ENCODE results near the gene FOSB.

DNA sequence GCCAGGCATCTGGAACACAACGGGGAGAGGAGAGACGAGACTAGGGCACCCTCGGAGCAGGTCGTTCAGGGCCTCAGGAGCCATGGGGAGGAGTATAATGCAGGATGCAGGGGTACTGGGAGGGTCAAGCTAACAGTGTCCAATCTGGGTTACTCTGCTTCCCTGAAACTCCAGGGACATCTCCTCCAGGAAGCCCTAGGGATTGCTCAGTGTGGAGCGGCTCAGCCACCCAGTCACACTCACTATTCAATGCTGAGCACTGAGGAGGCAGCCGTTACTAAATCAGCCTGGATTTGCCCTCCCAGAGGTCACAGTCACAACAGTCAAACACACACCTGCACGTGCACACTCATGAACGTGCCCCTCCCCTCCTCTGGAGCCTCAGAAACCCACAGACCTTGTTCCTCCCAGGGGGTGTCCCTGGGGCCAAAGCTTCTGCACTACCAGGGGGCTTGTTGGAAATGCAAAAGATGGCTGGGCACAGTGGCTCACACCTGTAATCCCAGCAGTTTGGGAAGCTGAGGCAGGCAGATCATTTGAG is 6.9 kb upstream of the FOSB start:
- TF ChIP-seq, protein P1, sequence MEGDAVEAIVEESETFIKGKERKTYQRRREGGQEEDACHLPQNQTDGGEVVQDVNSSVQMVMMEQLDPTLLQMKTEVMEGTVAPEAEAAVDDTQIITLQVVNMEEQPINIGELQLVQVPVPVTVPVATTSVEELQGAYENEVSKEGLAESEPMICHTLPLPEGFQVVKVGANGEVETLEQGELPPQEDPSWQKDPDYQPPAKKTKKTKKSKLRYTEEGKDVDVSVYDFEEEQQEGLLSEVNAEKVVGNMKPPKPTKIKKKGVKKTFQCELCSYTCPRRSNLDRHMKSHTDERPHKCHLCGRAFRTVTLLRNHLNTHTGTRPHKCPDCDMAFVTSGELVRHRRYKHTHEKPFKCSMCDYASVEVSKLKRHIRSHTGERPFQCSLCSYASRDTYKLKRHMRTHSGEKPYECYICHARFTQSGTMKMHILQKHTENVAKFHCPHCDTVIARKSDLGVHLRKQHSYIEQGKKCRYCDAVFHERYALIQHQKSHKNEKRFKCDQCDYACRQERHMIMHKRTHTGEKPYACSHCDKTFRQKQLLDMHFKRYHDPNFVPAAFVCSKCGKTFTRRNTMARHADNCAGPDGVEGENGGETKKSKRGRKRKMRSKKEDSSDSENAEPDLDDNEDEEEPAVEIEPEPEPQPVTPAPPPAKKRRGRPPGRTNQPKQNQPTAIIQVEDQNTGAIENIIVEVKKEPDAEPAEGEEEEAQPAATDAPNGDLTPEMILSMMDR (IDR thresholded peaks at IDR 0.05 in 2 of 3, conservative IDR thresholded peaks at IDR 0.05 in 1 of 3; ENCODE audit: insufficient read depth in 2 of 3, low read depth in 1 of 3, low read length in 3 of 3): no peak
- TF ChIP-seq, protein P2, sequence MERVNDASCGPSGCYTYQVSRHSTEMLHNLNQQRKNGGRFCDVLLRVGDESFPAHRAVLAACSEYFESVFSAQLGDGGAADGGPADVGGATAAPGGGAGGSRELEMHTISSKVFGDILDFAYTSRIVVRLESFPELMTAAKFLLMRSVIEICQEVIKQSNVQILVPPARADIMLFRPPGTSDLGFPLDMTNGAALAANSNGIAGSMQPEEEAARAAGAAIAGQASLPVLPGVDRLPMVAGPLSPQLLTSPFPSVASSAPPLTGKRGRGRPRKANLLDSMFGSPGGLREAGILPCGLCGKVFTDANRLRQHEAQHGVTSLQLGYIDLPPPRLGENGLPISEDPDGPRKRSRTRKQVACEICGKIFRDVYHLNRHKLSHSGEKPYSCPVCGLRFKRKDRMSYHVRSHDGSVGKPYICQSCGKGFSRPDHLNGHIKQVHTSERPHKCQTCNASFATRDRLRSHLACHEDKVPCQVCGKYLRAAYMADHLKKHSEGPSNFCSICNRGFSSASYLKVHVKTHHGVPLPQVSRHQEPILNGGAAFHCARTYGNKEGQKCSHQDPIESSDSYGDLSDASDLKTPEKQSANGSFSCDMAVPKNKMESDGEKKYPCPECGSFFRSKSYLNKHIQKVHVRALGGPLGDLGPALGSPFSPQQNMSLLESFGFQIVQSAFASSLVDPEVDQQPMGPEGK (CRISPR knock-in tag; IDR thresholded peaks at IDR 0.05; ENCODE audit: borderline replicate concordance): no peak
- no peak for TF ChIP-seq POLR2AphosphoS5 (IDR thresholded peaks at IDR 0.05; ENCODE audit: control insufficient read depth, insufficient read depth, low read depth, low read length)
